Bronchial smooth muscle cell (primary cell): ENCODE measurements around the gene ABHD4. TPM values are rescaled to one million over a fixed set of nuclear protein-coding genes. Genes with fewer than 3 reads are reported as not detected.

Source experiments
- total RNA-seq: library from RNA; depleted of rRNA; stranded (reverse); fragments of >200 nt; gene quantifications from 2 replicates; pipeline ENCODE4 v1.2.1, GENCODE V29; 2014

Gene ABHD4, protein sequence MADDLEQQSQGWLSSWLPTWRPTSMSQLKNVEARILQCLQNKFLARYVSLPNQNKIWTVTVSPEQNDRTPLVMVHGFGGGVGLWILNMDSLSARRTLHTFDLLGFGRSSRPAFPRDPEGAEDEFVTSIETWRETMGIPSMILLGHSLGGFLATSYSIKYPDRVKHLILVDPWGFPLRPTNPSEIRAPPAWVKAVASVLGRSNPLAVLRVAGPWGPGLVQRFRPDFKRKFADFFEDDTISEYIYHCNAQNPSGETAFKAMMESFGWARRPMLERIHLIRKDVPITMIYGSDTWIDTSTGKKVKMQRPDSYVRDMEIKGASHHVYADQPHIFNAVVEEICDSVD
- 14.8 and 26.0 TPM in 2 replicates for total RNA-seq

DNA sequence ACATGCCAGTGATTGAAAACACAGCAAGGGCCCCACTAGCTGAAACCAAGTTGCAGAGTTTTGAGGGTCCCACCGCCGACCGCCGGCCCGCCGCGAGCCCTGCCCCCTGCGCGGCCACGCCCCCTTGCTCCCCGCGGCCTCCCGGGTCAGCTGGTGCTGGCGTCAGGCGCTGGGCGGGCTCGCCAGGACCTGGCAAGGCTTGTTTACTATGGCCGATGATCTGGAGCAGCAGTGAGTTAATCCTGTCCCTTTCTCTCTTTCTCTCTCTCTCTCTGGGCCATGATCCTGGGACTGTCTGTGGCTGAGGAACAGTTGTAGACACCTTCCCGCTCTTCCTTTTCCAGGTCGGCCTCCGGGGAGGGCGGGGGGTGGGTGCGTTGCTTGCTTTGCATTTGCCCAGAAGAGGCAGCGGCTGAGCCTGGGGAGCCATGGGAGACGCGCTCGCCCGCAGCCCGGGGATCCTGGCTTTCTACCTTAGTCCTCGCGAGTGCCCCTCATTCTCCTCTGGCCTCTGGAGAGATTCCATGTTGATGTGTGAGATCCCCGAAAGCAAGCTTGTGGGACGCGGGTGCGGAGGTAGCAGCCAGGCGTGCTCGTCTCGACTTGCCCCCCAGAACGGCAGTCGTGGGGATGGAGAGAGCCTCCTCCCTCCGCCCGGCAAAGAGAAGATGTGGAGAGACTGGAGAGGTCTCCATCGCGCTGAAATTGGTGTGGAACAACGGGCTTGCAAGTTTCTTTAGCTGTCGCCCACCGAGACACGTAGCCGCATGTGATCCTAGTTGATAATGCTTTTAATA lies at the start of gene ABHD4:
TSS of gene ABHD4 (plus strand) at position 202 of the 797 bp plus-strand sequence. CDS start at position 209, 7 bp downstream.

DNA sequence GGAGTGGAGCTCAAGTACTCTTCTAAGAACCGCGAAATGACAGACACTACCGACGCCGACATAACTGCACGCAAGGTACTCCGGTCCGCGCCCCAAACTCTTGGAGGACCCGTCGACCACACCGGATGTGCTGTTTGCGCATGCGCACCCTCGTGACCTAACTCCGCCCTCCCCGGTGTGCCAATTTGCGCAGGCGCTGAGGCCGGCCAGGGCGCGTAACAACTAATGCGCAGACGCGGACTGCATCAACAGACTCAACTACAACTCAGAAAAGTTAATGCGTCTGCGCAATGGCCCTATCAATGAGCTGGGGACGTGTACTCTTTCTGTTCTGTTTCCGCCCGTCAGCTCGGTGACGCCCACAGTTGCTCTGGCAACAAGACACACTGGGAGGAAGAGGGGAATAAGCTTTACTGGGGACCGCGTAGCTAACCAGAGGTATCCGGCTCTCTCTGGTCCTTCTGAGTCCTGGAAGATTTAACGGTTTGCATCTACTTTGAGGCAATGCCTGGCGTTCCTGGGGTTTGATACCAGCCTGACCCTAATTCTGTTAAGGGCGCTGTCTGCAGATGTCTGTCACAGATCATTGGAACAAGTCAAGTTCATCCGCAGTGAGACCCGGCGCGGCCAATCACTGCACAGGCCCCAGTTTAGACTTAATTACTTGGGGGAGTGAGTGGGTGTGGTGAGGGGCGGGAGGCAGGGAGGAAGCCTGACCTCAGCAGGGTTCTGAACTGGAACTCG lies 8.8 kb upstream of the ABHD4 start, which contains the start of gene DAD1:
TSS of gene DAD1 (minus strand) at position 129 of the 744 bp plus-strand sequence. CDS start at position 62, 67 bp downstream.

DNA sequence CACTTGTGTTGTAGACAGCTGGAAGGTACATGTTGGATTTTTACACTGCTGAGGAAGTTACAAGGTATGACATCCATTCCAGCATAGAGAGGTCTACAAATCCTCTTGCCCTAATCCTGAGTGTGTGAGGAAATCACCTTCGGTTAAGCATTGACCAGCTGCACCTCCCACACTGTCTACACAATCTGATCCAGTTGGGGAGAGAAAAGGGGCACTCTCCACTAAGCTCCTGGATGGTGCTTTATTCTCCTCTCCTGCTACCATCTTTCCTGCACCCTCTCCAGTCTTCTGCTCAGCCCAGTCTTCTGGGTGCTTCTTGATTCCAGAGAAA lies 46.2 kb downstream of the ABHD4 start, which contains the start of gene OR6J1:
TSS of gene OR6J1 (minus strand) at position 48 of the 331 bp plus-strand sequence. CDS start 9,541 bp downstream, outside the sequence.

Other genes starting within 250 kb of the ABHD4 start
- gene DAD1, start 9.1 kb upstream of the ABHD4 start, total RNA-seq = 202 and 258 TPM in 2 replicates
- not detected in 2 replicates for gene OR6J1, start 46.1 kb downstream of the ABHD4 start, total RNA-seq
- gene OXA1L, start 168.4 kb downstream of the ABHD4 start, total RNA-seq = 47.6 and 49.6 TPM in 2 replicates
- gene SLC7A7, start 217.1 kb downstream of the ABHD4 start, total RNA-seq = 2.5 and 5.7 TPM in 2 replicates
- gene MRPL52, start 231.6 kb downstream of the ABHD4 start, total RNA-seq = 38.1 and 40.1 TPM in 2 replicates
- gene MMP14, start 238.3 kb downstream of the ABHD4 start, total RNA-seq = 338 and 428 TPM in 2 replicates